Testis (tissue), 3 donors: ENCODE measurements around the gene LYPD4. TPM values are rescaled to one million over a fixed set of nuclear protein-coding genes. Genes with fewer than 3 reads are reported as not detected.

Experiments used
- DNase-seq: peaks from one replicate; pipeline ENCODE4 v3.0.0-alpha.2; 2019
- H3K27ac ChIP-seq, 2 donors: fragments of 200-600 bp; sonication (generic); one replicate each; pipeline ENCODE4 v1.5.1; 2019
- H3K27me3 ChIP-seq: fragments of 200-600 bp; sonication (generic); one replicate; pipeline ENCODE4 v1.5.1; 2019
- H3K36me3 ChIP-seq: fragments of 200-600 bp; sonication (generic); one replicate; pipeline ENCODE4 v1.5.1; 2017; ENCODE audit warnings: low read depth; ENCODE audit errors: missing control alignments
- H3K4me1 ChIP-seq: fragments of 200-600 bp; sonication (generic); one replicate; pipeline ENCODE4 v1.5.1; 2019
- H3K4me3 ChIP-seq, 2 donors: fragments of 200-600 bp; sonication (generic); one replicate each; pipeline ENCODE4 v1.5.1; 2017 to 2019
- H3K9me3 ChIP-seq: fragments of 200-600 bp; sonication (generic); one replicate; pipeline ENCODE4 v1.5.1; 2017
- POLR2A ChIP-seq: fragments of 450-650 bp; IDR thresholded peaks from one replicate; pipeline ENCODE4 v1.6.1; 2017; ENCODE audit warnings: antibody characterized with exemption, mild to moderate bottlenecking, moderate library complexity
- WGBS, 2 donors: methylation state at CpG; one replicate each; pipeline ENCODE4 v1.1.5; 2018; 5-methylcytosine and 5-hydroxymethylcytosine counted together
- intact Hi-C: fragments of 100-400 bp; cut with DNase I; formaldehyde crosslinking; loops from one replicate; pipeline ENCODE4 v1.15.1; 2023; ENCODE audit warnings: low total_unique reads
- polyA plus RNA-seq: library from polyadenylated mRNA; stranded (reverse); fragments of 350-450 nt; fragmentation: Illumina TruSeq; extraction: RNeasy Lipid Tissue Mini Kit (QIAGEN cat#74804); gene quantifications from one replicate; pipeline ENCODE4 v1.2.3, GENCODE V29; 2014; ENCODE audit warnings: low read depth, low replicate concordance; ENCODE audit not compliant: insufficient read depth
- total RNA-seq, 2 donors: library from RNA; depleted of rRNA; stranded (reverse); fragments of >200 nt; gene quantifications; one replicate each; pipeline ENCODE4 v1.2.3, GENCODE V29; 2016
- TF ChIP-seq, protein P1 (sequence below), 3 experiments: fragments of 450-650 bp in 2 of 3; fragments of 200-600 bp in 1 of 3; sonication (generic) in 1 of 3; IDR thresholded peaks; one replicate each; pipeline ENCODE4 v1.5.1; 2016 to 2019; ENCODE audit warnings: antibody characterized with exemption in 3 of 3, mild to moderate bottlenecking in 2 of 3, moderate library complexity in 1 of 3

Gene LYPD4
- total and polyA plus RNA-seq, 3 donors from 2014 or later, result 33.6 to 198 (median 68.4) TPM

DNA sequence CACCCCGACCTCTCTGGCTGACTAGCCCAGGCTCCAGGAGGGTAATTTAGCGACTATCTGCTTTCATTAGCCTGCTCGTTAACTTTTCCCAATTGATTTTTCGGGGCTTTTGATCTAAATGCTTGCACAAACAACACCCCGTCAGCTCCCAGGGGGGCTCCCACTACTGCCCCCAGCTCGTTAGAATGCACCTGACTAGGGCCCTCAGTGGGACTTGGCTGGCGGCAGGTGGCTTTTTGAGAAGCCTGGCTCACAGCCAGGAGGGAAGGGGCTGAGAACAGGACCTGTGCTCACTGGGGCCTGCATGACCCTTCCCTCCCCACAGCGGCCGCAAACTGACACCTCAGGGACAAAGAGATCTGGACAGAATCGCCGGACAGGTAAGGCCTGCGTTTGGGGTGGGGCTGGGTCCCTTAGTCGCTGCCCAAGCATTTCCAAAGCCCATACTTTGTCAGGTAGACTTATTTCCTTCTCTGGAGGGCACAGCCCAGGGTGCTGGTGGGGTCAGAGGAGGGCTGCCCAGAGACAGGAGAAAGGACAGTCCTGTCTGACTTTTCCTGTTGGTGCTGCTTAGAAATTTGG, 25.0 kb upstream of the LYPD4 start:
- WGBS, 2 donors, result 84 to 88% methylated on average over 9 to 13 of the region's 13 CpGs
- no peak for DNase-seq
- no peaks in the 10 kb centered on the region for H3K4me1 ChIP-seq
- H3K36me3 ChIP-seq, result no peaks in the 10 kb centered on the region
- no peaks in the 10 kb centered on the region for H3K27me3 ChIP-seq
- H3K9me3 ChIP-seq, result no peaks in the 10 kb centered on the region
- no peak for TF ChIP-seq POLR2A
- TF ChIP-seq, protein P1, sequence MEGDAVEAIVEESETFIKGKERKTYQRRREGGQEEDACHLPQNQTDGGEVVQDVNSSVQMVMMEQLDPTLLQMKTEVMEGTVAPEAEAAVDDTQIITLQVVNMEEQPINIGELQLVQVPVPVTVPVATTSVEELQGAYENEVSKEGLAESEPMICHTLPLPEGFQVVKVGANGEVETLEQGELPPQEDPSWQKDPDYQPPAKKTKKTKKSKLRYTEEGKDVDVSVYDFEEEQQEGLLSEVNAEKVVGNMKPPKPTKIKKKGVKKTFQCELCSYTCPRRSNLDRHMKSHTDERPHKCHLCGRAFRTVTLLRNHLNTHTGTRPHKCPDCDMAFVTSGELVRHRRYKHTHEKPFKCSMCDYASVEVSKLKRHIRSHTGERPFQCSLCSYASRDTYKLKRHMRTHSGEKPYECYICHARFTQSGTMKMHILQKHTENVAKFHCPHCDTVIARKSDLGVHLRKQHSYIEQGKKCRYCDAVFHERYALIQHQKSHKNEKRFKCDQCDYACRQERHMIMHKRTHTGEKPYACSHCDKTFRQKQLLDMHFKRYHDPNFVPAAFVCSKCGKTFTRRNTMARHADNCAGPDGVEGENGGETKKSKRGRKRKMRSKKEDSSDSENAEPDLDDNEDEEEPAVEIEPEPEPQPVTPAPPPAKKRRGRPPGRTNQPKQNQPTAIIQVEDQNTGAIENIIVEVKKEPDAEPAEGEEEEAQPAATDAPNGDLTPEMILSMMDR (IDR thresholded peaks at IDR 0.05), result no peak
- H3K27ac ChIP-seq, result no peak overlapping the region
- H3K4me3 ChIP-seq, result no peak overlapping the region
- intact Hi-C loops, result no loop called here

DNA sequence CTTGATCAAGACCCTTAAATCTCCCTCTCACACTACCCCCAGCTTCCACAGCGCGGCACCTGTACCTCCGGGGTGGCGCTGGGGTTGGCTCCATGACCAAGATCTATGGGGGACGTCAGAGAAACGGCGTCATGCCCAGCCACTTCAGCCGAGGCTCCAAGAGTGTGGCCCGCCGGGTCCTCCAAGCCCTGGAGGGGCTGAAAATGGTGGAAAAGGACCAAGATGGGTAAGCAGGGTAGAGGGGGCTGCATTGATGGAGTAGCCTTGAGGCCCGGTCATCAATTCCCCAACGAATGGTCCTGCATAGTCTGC, 24.5 kb upstream of the LYPD4 start:
- no peaks in the 10 kb centered on the region for H3K9me3 ChIP-seq
- no peaks in the 10 kb centered on the region for H3K4me1 ChIP-seq
- WGBS, 2 donors, result 85 to 87% methylated on average over 12 of the region's 12 CpGs
- TF ChIP-seq, protein P1 (IDR thresholded peaks at IDR 0.05), result no peak
- no peak for TF ChIP-seq POLR2A
- H3K4me3 ChIP-seq, result no peak overlapping the region
- H3K27ac ChIP-seq, result no peak overlapping the region
- H3K27me3 ChIP-seq, result no peaks in the 10 kb centered on the region
- no peaks in the 10 kb centered on the region for H3K36me3 ChIP-seq
- intact Hi-C loops, result no loop called here
- DNase-seq, result no peak

DNA sequence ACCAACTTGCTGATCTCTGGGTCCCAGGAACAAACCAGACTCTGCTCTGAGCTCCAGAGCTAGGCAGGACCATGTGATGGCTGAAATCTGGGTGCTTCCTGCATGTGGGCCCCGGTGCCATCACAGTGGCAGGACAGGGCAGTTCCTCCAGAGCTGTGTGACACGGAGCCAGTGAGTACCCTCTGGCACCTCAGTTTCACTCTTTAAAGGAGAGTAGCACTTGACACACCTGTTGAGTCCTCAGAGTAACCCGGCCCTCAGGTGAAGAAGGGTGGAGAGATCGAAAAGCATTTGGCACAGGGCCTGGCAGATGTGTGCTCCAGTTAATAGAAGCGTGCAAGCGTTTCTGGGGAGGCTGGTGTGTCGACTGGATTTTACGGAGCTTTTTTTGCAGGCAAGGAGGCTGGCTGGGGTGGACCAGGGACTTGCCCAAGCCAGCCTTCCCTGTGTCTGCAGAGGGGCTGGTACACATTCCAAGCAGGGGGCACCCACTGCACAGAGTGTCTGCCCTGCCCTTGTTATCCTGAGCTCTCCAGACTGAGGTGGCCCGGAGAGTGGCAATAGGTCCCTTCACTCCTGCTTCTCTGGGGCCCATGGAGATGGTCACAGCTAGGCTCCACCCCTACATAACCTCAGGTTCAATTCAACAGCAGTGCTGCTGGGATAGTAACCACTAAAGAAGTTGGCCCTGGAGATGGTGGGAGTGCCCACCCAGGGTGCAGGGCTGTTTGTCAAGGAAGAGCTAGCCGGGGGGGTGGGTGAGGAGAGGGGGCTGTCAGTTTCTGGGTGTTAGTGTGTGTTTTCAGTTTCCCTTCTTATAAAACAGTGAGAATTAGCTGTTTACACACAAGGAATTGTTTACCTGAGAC, 23.9 kb upstream of the LYPD4 start:
- H3K9me3 ChIP-seq, result no peaks in the 10 kb centered on the region
- no peaks in the 10 kb centered on the region for H3K27me3 ChIP-seq
- H3K36me3 ChIP-seq, result no peaks in the 10 kb centered on the region
- H3K27ac ChIP-seq, result no peak overlapping the region
- intact Hi-C loops, result no loop called here
- no peak for TF ChIP-seq POLR2A
- TF ChIP-seq, protein P1 (IDR thresholded peaks at IDR 0.05), result no peak
- no peak for DNase-seq
- no peaks in the 10 kb centered on the region for H3K4me1 ChIP-seq
- H3K4me3 ChIP-seq, result no peak overlapping the region
- 76 to 87% methylated on average over 10 of the region's 10 CpGs for WGBS, 2 donors

DNA sequence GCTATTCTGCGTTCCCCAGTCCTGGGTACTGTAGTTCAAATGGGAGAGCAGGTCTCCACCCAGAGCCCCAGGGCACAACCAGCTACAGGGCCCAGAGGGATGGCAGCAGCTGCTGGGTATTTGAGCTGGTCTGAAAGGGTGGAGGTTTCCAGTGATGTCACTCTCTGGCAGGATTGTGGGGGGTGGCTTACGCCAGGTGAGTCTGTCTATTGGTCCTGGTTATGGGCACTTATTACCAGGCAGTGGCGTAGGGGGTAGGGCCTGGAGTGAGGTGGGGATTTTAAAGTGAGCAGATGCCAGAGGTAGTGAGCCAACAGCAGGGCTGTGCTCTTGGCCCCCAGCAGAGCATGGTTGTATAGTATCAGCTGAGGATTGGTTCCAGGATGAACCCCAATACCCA, 21.8 kb upstream of the LYPD4 start:
- intact Hi-C loops, result no loop called here
- Histone ChIP-seq H3K27me3 (no peaks in the 10 kb centered on the region), H3K36me3 (no peaks in the 10 kb centered on the region), H3K4me3 (no peak overlapping the region), H3K4me1 (peaks cover 13% of the 10 kb centered on the region), H3K9me3 (no peaks in the 10 kb centered on the region), H3K27ac (no peak overlapping the region)
- TF ChIP-seq, protein P1 (IDR thresholded peaks at IDR 0.05), result no peak
- no peak for TF ChIP-seq POLR2A
- DNase-seq, result no peak
- WGBS, 2 donors, result 89 to 93% methylated on average over 3 of the region's 3 CpGs
